ENCODE measurements around the gene PIWIL1.

Gene PIWIL1

DNA sequence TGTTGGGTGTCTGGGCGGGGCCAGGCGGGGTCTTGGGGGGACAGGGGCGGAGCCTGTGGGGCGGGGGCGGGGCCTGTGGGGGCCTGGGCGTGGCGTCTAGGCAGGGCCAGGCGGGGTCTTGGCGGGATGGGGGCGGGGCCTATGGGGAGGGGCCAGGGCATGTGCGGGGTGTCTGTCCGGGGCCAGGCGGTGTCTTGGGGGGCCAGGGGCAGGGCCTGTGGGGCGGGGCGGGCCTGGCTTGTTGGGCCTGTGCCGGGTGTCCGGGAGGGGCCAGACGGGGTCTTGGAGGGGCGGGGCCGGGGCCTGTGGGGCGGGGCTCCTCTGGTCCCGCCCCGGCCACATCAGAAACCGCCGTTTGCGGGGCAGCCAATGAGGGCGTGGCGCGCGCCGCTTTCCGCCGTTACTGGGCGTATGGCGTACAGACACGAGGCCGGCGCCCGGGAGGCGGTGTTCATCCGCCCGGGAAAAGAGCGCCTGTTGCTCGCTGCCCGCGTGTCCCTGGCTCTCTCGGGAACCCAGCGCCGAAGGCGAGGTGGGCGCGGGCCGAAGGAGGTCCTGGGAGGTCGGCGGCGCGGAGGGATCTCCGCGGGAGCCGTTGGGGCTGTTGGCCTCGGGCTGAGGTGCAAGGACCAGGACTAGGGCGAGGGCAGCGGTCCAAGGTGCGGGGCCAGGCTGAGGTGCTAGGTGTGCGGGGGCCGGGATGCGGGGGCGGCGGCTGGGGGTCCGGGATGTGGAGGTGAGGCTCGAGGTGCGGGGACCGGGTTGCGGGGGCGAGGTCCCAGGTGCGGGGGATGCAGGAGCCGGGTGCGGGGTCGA, at the start of gene PIWIL1:
TSS of gene PIWIL1 (plus strand) at position 400 of the 816 bp plus-strand sequence. CDS start 4,705 bp downstream, outside the sequence.
- DNase-seq = no peak

DNA sequence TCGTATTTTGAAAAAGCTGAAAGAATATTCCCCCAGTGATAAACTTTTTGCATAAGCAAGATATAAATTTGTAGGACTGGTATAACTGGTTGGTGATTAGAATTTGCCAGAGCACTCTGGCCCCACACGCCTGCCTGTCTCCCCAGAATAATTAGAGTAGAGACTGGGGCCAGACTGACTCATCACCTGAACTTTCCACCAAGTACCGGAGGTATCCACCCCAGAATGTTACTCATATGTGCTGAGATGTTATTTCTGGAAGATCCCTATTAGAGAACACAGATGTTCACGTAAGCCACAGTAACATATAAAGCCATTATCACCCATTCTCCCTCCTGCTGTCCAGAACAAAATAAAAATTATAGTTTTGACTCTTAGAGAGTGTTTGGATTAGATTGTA, 49.5 kb upstream of the PIWIL1 start:
- DNase-seq = no peak

GRCh38 chr12:130288691-130289090, 49.0 kb upstream of the PIWIL1 start:
- no peak for DNase-seq

DNA sequence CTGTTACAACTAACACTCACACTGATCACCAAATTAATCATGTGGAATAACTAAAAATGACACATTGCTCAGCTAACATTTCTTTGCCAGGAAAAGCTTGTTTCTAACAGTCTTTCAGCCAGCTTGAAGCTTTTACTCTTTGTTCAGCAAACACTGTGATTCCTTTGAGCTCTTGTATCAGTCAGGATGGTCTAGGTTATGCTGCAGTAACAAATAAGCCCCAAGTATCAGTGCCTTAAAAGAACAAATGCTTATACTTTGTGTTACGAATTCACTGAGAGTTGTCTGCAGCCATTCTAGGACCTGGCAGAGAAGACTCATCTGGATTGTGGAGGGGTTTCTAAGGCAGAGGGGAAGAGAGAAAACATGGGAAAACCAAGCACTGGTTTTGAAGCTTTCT, 47.6 kb upstream of the PIWIL1 start:
- DNase-seq = no peak

DNA sequence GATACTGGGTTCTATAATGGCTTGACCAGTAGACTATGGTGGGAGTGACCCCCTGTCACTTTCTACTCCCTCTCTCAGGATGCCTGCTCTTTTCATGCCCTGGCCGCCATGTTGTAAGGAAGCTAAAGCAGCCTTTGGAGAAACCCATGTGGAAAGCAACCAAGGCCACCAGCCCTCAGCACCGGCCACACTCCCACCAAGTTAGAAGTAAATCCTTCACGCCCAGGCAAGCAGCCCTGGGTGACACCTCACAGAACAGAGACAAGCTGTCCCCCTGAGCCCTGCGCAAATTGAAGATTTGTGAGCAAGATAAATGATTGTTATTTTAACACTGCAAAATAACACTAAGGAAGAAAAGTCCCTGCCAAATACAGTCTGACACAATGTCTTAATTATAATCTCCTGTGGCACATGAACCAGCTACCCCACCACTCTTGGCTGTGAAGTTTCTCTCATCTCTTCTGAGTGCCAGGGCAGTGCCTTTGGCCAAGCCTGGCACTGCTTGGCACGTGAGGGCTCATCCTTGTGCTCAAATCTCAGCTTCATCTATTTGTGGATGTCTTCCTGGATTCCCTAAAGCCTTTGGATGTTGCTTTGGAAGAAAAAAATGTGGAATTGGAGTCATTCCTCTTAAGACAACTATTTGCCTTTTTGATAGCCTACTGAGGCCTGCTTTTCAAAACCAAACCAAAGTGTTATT, 39.2 kb upstream of the PIWIL1 start:
- DNase-seq = no peak

DNA sequence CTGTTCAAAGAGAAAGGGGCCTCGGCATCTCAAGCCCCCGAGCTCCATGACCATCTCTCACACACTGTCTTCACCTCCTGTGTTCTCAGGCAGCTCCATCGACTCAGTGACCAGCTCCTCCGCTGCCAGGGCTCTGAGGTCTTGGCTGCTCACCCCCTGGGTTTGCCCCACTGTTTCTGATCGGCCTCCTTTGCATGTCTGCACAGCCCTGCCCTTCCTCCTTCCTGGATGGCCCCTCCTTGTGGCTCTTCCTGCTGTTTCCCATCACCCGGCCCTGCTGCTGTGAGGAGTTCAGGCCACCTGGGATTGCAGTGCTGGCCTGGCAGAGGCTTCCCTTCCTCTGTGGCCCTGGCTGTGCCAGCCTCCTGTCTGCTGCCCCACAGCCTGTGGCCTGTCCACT, 38.1 kb upstream of the PIWIL1 start:
- no peak for DNase-seq

DNA sequence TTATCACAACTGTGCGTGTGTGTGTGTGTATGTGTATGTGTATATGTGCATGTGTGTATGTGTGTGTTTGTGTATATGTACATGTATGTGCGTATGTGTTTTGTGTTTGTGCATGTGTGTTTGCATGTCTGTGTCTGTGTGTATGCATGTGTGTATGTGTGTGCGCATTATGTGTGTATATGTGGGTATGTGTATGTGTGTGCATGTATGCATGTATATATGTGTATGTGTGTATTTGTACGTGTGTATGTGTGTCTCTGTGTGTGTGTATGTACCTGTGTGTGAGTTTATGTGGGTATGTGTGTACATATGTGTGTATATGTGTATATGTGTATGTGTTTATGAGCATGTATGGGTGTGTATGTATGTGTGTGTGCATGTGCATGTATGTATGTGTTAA, 37.6 kb upstream of the PIWIL1 start:
- no peak for DNase-seq

GRCh38 chr12:130300737-130301535, 36.8 kb upstream of the PIWIL1 start:
- no peak for DNase-seq

DNA sequence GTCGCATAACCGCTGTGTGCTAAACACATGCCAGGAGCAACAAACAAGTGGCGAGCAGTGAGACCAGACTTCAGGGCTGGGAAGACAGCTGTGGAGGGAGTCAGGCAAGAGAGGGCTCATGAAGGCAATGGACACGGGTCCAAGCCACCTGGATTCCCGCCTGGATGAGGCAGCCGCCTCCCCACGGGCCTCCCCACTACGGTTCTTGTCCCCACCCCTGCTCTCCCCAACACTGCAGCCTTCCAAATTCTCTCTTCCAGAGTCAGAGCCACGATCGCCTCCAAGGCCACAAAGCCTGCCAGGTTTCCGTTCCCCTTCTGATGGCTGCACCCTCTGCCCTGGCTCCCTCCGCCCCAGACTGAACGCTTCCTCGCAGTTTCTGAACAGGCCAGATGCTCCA, 36.1 kb upstream of the PIWIL1 start:
- DNase-seq = no peak

GRCh38 chr12:130303781-130304180, 33.9 kb upstream of the PIWIL1 start:
- no peak for DNase-seq

GRCh38 chr12:130307859-130308258, 29.8 kb upstream of the PIWIL1 start:
- DNase-seq = no peak

GRCh38 chr12:130308393-130308792, 29.3 kb upstream of the PIWIL1 start:
- DNase-seq = no peak

- DNase-seq = no peak
These were observed 21.4 kb upstream of the PIWIL1 start for GRCh38 chr12:130316251-130316650.

- DNase-seq = no peak
These were observed 17.2 kb upstream of the PIWIL1 start for GRCh38 chr12:130320536-130320935.

DNA sequence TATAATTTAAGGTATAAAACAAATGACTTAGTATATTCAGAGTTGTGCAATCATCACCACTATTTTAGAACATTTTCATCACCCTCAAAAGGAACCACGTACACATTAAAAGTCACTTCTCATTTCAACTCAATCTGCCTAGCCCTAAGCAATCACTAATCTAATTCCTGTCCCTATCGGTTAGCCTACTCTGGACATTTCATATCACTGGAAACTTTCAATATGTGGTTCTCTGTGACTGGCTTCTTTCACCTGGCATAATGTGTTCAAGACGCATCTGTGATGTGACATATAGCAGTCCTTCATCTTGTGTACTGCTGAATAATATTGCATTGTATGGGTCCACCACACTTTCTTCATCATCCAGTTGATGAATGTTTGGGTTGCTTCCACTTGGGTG, 15.4 kb upstream of the PIWIL1 start:
- DNase-seq = no peak

GRCh38 chr12:130330685-130331084, 7.0 kb upstream of the PIWIL1 start:
- no peak for DNase-seq

- DNase-seq = no peak
These were observed 6.5 kb upstream of the PIWIL1 start for GRCh38 chr12:130331146-130331545.

- DNase-seq = no peak
These were observed 4.3 kb upstream of the PIWIL1 start for GRCh38 chr12:130333341-130333740.

GRCh38 chr12:130334399-130334798, 3.3 kb upstream of the PIWIL1 start:
- no peak for DNase-seq

DNA sequence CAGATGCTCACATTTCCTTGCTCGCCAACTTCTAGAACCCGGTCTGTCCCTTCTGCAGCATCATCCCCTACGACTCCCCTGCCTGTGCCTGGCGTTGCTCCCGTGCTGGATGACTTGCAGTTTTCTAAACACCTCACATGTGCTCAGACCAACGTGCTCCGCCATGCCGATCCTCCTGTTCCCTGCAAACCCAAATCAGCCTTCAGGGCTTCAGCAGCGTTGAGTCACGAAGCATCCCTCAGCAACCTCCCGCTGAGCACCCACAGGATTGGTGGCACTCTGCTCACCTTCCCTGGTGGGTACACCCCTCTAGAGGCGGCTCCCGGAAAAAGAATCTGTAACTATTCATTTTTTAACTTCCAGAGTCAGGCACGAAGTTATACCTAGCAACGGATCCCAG, 2.8 kb upstream of the PIWIL1 start:
- DNase-seq = no peak

DNA sequence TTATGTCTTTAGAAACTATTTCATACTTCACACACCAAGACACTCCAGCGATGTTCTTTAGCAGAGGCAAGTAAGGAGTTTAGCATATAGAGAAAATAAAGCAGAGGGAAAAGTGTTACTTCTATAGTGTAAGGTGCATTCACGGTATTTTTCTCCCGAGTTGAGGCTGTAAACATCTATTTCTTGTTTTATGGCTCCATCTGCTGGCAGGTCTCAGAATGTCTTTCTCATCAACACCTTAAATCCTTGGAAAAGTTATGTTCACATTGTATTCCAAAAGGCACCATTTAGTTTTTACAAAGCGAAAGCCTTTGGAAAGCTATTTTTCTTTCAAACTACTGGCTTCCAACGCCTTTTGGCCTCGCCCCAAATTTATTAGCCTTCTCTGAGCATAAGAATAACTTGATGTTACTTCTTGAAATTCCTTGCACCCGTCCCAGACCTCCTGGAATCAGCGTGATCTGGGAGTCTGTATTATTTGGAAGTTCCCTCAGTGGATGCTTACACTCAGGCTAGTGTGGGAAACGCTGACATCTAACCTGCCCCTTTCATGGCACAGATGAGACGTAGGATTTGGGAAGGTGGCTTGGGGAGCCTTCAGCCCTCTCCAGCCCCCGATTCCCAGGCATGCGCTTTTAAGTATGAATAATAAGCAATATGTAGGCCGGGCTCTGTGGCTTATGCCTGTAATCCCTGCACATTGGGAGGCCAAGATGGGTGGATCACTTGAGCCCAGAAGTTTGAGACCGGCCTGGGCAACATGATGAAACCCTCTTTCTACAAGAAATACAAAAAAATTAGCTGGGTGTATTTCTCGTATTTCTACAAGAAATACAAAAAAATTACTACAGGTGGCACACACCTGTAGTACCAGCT, 1.9 kb upstream of the PIWIL1 start:
- no peak for DNase-seq

GRCh38 chr12:130336723-130337487, 782 bp upstream of the PIWIL1 start:
- DNase-seq = no peak
